Measurements from ENCODE around the gene AGR2. TPM values are rescaled to one million over a fixed set of nuclear protein-coding genes. Genes with fewer than 3 reads are reported as not detected.
A peak's percentile ranks its signal among the peaks of the same experiment; 100 is the strongest.
"Not testable (repeated sequence)": the region's sequence is repeated elsewhere in the genome, so short reads cannot be mapped to it uniquely, and the experiment has no call there.

AGR2 gene
- total and polyA plus RNA-seq, 7 donors = 0.07 to 0.20 (median 0.17) TPM; not detected in 4

DNA sequence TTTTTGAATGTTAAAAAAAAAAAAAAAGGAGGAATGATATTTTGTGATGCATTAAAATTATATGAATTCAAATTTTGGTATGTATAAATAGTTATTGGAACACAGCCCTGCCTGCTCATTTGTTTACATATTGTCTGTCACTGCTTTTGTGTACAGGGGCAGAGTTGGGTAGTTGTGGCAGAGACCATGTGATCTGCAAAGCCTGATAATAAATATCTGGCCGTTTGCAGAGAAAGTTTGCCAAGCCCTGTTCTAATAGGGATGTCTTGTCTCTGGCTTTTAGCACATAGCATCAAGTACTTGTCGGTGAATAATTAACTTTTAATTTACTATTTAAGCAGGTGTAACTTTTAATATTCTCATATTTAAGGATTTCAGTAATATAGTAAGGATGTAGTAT, 31.5 kb downstream of the AGR2 start:
- H3K27me3 ChIP-seq (ENCODE audit: insufficient read depth in 3 of 3, low read length in 2 of 3) = no peaks in the 10 kb centered on the region
- no peak overlapping the region for H3K4me3 ChIP-seq
- DNase-seq = no peak
- H3K36me3 ChIP-seq (ENCODE audit: insufficient read depth in 1 of 2, low read depth in 1 of 2) = no peaks in the 10 kb centered on the region
- TF ChIP-seq, protein P1, sequence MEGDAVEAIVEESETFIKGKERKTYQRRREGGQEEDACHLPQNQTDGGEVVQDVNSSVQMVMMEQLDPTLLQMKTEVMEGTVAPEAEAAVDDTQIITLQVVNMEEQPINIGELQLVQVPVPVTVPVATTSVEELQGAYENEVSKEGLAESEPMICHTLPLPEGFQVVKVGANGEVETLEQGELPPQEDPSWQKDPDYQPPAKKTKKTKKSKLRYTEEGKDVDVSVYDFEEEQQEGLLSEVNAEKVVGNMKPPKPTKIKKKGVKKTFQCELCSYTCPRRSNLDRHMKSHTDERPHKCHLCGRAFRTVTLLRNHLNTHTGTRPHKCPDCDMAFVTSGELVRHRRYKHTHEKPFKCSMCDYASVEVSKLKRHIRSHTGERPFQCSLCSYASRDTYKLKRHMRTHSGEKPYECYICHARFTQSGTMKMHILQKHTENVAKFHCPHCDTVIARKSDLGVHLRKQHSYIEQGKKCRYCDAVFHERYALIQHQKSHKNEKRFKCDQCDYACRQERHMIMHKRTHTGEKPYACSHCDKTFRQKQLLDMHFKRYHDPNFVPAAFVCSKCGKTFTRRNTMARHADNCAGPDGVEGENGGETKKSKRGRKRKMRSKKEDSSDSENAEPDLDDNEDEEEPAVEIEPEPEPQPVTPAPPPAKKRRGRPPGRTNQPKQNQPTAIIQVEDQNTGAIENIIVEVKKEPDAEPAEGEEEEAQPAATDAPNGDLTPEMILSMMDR (IDR thresholded peaks at IDR 0.05) = no peak
- H3K27ac ChIP-seq = no peak overlapping the region
- no peaks in the 10 kb centered on the region for H3K4me1 ChIP-seq
- intact Hi-C loops (cut with DNase I) = no loop called here
- 45 to 55% (median 47%) methylated on average over 2 of the region's 2 CpGs for WGBS, 3 donors
- H3K9me3 ChIP-seq = no peaks in the 10 kb centered on the region
- no peak for ATAC-seq

DNA sequence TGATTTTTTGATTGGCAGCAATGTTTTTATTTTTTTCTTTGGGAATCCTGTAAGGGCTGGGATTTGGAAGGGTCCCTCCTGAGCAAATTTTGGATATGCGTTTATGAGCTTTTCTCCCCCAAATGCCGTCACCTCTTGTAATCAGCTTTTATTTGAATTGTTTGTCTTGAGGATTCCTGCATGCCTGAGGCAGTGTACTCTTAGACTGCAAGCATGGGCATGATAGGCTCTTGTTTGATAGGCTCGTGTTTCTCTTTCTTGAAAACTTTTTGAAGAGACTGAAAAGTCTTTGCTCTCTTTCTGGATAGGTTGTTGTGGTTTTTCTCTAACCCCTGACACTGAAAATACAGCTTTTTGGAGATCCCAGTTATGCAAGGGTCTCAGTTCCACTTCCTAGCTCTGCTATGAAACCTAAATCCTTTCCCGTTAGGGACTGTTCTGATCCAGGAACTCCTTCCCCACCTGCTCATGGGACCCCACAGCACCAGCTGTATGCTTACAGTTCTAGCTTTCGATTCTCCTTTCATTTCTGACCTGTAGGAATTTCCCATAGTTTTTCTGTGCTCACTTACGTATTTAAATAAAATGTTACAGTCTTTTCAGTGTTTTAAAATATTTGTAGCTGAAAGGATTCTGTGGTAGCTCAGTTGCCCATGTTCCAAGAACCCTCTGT, 34.0 kb downstream of the AGR2 start:
- Histone ChIP-seq H3K9me3 (no peaks in the 10 kb centered on the region), H3K4me1 (no peaks in the 10 kb centered on the region), H3K4me3 (no peak overlapping the region), H3K27me3 (ENCODE audit: insufficient read depth in 3 of 3, low read length in 2 of 3) (no peaks in the 10 kb centered on the region), H3K27ac (no peak overlapping the region), H3K36me3 (ENCODE audit: insufficient read depth in 1 of 2, low read depth in 1 of 2) (no peaks in the 10 kb centered on the region)
- no peak for ATAC-seq
- intact Hi-C loops (cut with DNase I) = no loop called here
- TF ChIP-seq, protein P1 (IDR thresholded peaks at IDR 0.05) = no peak
- WGBS, 3 donors = 57 to 66% (median 58%) methylated on average over 6 of the region's 6 CpGs
- no peak for DNase-seq

DNA sequence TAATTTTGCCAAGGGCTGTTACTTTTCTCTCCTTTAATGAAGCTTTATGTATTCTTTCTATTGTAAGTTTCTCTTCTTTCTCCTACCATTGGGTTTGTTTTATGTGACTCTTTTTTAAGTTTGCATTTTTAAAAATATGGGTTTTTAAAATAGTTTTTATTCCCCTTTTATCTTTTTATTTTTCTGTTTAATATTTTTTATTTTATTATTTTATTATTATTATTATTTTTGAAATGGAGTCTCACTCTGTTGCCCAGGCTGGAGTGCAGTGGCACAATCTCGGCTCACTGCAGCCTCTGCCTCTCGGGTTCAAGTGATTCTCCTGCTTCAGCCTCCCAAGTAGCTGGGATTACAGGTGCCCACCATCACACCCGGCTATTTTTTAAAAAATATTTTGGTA, 34.8 kb downstream of the AGR2 start:
- DNase-seq; H3K4me3 ChIP-seq; H3K4me1 ChIP-seq; H3K36me3 ChIP-seq (ENCODE audit: insufficient read depth in 1 of 2, low read depth in 1 of 2); ATAC-seq; H3K9me3 ChIP-seq; H3K27me3 ChIP-seq (ENCODE audit: insufficient read depth in 3 of 3, low read length in 2 of 3); intact Hi-C loops (cut with DNase I); H3K27ac ChIP-seq: not testable (repeated sequence)
- 93 to 94% (median 93%) methylated on average over 3 of the region's 3 CpGs for WGBS, 3 donors

DNA sequence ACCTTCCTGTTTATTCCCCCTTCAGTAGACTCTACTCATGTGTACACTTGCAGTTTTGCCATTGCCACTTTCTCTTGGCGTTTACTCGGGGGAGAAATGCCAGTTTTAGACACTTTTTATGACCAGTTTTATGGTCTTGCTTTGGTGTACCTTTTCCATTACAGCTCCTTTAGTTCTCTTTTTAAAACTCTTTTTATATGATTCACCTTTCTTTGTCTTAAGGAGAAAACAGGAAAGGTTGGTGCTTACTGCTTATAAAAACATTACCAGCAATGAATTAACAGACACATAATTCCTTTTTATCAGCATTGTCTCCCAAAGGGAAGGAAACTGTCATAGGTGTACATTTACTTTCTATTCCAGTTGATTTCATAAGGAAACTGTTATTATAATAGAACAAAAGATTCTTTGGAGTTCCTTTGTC, 39.4 kb downstream of the AGR2 start:
- Histone ChIP-seq H3K4me3 (no peak overlapping the region), H3K4me1 (no peaks in the 10 kb centered on the region), H3K36me3 (ENCODE audit: insufficient read depth in 1 of 2, low read depth in 1 of 2) (no peaks in the 10 kb centered on the region), H3K9me3 (no peaks in the 10 kb centered on the region), H3K27me3 (ENCODE audit: insufficient read depth in 3 of 3, low read length in 2 of 3) (no peaks in the 10 kb centered on the region), H3K27ac (peak overlapping the region; percentile 51)
- 52 to 79% (median 72%) methylated on average over 2 of the region's 2 CpGs for WGBS, 3 donors
- TF ChIP-seq, protein P1 (IDR thresholded peaks at IDR 0.05) = no peak
- intact Hi-C loops (cut with DNase I) = no loop called here
- no peak for DNase-seq
- ATAC-seq = no peak

DNA sequence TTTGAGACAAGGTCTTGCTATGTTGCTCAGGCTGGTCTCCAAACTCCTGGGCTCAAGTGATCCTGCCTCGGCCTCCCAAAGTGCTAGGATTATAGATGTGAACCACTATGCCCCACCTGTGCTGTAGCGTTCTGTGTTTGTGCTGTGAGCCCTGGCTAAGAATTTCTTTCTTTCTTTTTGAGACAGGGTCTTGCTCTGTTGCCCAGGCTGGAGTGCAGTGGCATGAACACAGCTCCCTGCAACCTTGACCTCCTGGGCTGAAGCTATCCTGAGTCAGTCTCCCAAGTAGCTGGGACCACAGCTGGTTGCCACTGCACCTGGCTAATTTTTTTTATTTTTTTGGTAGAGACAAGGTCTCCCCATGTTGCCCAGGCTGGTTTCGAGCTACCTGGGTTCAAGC, 39.9 kb downstream of the AGR2 start:
- Histone ChIP-seq H3K9me3 (no peaks in the 10 kb centered on the region), H3K27me3 (ENCODE audit: insufficient read depth in 3 of 3, low read length in 2 of 3) (no peaks in the 10 kb centered on the region), H3K4me1 (no peaks in the 10 kb centered on the region), H3K36me3 (ENCODE audit: insufficient read depth in 1 of 2, low read depth in 1 of 2) (no peaks in the 10 kb centered on the region), H3K27ac (peak overlapping the region; percentile 51), H3K4me3 (no peak overlapping the region)
- TF ChIP-seq, protein P1 (IDR thresholded peaks at IDR 0.05) = no peak
- ATAC-seq (no peak), DNase-seq (no peak)
- intact Hi-C loops (cut with DNase I) = no loop called here
- WGBS, 3 donors = 90 to 92% (median 91%) methylated on average over 3 of the region's 3 CpGs
